ENCODE data around the gene MYL6B.

- TF ChIP-seq HEYL (CRISPR knock-in tag; IDR thresholded peaks at IDR 0.05) (no peak), JUN (IDR thresholded peaks at IDR 0.05) (no peak), CTCF (IDR thresholded peaks at IDR 0.05) (no peak), MYC (IDR thresholded peaks at IDR 0.05; ENCODE audit: borderline replicate concordance, low read length) (no peak), POLR2A (IDR thresholded peaks at IDR 0.05; ENCODE audit: low read length) (no peak), POLR2AphosphoS2 (conservative IDR thresholded peaks at IDR 0.05; ENCODE audit: low read length) (no peak), RFX5 (IDR thresholded peaks at IDR 0.05) (no peak), RCOR1 (IDR thresholded peaks at IDR 0.05; ENCODE audit: low read depth, low read length) (no peak), EP300 (IDR thresholded peaks at IDR 0.05) (no peak), BHLHE40 (IDR thresholded peaks at IDR 0.05; ENCODE audit: low read depth, low read length) (no peak), HOXA7 (CRISPR knock-in tag; IDR thresholded peaks at IDR 0.05) (no peak), HDAC2 (IDR thresholded peaks at IDR 0.05) (no peak), MAX (IDR thresholded peaks at IDR 0.05) (no peak)
Observed at GRCh38 chr12:56204275-56204674, 51.9 kb downstream of the MYL6B start.
